Erythroblast (primary cell): ENCODE measurements around the gene RBPJL.

ENCODE experiments used
- GATA1 ChIP-seq: IDR thresholded peaks from 2 replicates; pipeline ENCODE4 v1.6.1; 2011; ENCODE audit warnings: low read depth, mild to moderate bottlenecking, control low read depth, low read length, moderate library complexity
- POLR2A ChIP-seq: IDR thresholded peaks from 2 replicates; pipeline ENCODE4 v1.6.1; 2011; ENCODE audit warnings: mild to moderate bottlenecking, low read length

DNA sequence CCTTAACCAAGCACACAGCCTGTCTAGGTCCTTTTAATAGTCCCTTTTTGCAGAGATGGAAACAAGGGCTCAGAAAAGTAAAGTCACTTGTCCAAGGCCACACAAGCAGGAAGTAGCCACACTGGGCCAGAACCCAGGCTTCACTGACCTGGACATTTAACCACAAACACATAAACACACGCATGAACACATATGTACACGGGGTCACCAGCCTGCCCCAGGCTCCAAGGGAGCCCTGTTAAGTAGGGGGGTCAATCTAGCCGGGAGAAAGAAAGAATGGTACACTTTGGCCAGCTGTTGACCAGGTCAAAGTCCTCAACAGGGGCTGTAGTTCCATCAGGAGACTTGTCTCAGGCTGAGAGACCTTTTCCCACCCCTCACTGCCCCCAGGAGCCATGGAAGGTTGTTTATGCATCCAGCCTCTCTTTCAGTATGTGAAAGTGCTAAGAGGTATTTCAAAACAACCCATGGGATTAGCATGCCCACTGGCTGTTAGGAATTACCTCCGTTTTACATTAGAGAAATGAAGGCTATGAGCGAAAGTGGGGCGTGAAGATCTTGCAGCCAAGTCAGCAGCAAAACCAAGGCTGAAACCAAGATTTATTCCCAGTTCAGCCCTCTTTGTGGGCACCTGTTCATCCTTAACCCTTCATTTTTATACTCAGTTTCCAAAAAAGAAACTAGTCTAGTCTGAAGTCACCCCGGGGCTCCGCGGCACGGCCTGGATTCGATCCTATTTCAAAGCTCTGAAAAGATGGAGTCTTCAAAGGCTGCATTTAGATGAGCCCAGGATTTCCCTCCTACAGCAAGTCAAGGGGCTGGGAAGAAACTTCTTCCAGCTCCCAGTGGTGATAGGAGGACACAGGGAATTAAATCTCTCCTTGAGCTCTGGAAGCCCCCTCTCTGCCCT is 31.7 kb downstream of the RBPJL start:
- TF ChIP-seq POLR2A (no peak), GATA1 (no peak)
